HepG2 (cell line): ENCODE measurements around the gene FOXJ2. TPM values are rescaled to one million over a fixed set of nuclear protein-coding genes. Genes with fewer than 3 reads are reported as not detected.

Source experiments
- ATAC-seq: fragments of 200-7000 bp; cut with Tn5 transposase; 3 replicates; pipeline ENCODE4 v1.9.1; 2020; ENCODE audit warnings: mild to moderate bottlenecking, moderate library complexity
- BruUV-seq: library from RNA; stranded (reverse); fragments of 400-500 nt; replicated peaks from 2 replicates; lab custom pipeline; 2021; lab: Mats Ljungman, UMichigan
- CTCF ChIA-PET: fragments of 300-600 bp; formaldehyde crosslinking; extraction: SDS; loops from one replicate; lab custom pipeline; 2021; ENCODE audit warnings: low total read pairs, inconsistent platforms, low intra/inter-chr PET ratio; lab: Yijun Ruan, JAX
- POLR2A ChIA-PET: fragments of 350-600 bp; sonication (Branson Sonifier 250); formaldehyde crosslinking; loops from one replicate; lab custom pipeline; 2020; ENCODE audit warnings: antibody characterized with exemption, inconsistent platforms; lab: Yijun Ruan, JAX
- DNase-seq: peaks from one replicate; pipeline ENCODE4 v3.0.0-alpha.2; 2015; ENCODE audit warnings: low spot score
- FAIRE-seq: peaks from 3 replicates; lab custom pipeline; 2011; peaks lifted over from hg19 to GRCh38; lab: Jason Lieb, UNC
- H2AFZ ChIP-seq: one replicate; pipeline ENCODE4 v1.6.1; 2011; ENCODE audit warnings: low read length, inconsistent platforms
- H3K27ac ChIP-seq: fragments of 300-600 bp; 3 replicates; pipeline ENCODE4 v1.8.0; 2011; ENCODE audit warnings: mixed run types, mild to moderate bottlenecking, mixed read lengths, low read length, inconsistent platforms; ENCODE audit not compliant: insufficient read depth; ENCODE audit errors: extremely low read length
- H3K27me3 ChIP-seq, 2 experiments: fragments of 200-600 bp in 1 of 2; 2 replicates in 1 of 2; 3 replicates in 1 of 2; pipeline versions ENCODE4 v1.6.0 to v1.8.0; 2011; ENCODE audit warnings: low read length in 2 of 2, mild to moderate bottlenecking in 2 of 2, moderate library complexity in 2 of 2, inconsistent platforms in 1 of 2; ENCODE audit not compliant: insufficient read depth in 2 of 2, control insufficient read depth in 1 of 2
- H3K36me3 ChIP-seq, 2 experiments: fragments of 200-600 bp in 1 of 2; replicated peaks in 1 of 2; 2 replicates in 1 of 2; 3 replicates in 1 of 2; pipeline versions ENCODE4 v1.5.1 to v1.8.0; 2011; ENCODE audit warnings: low read length in 2 of 2, inconsistent platforms in 1 of 2; ENCODE audit not compliant: insufficient read depth in 2 of 2, control insufficient read depth in 1 of 2
- H3K4me1 ChIP-seq: 2 replicates; pipeline ENCODE4 v1.5.1; 2012; ENCODE audit warnings: low read length, inconsistent platforms; ENCODE audit not compliant: insufficient read depth
- H3K4me2 ChIP-seq: 2 replicates; pipeline ENCODE4 v1.6.0; 2011; ENCODE audit warnings: low read depth, low read length, inconsistent platforms
- H3K4me3 ChIP-seq, 3 experiments: fragments of 200-600 bp in 1 of 3; sonication (generic), shearing (Covaris generic) in 1 of 3; replicated peaks in 1 of 3; 2 replicates each; pipeline ENCODE4 v1.5.1; 2011 to 2016; ENCODE audit warnings: low read length in 3 of 3, inconsistent platforms in 2 of 3, low read depth in 2 of 3, mild to moderate bottlenecking in 2 of 3, control low read depth in 1 of 3, mixed read lengths in 1 of 3; ENCODE audit not compliant: insufficient read depth in 1 of 3
- H3K79me2 ChIP-seq: one replicate; pipeline ENCODE4 v1.6.1; 2011; ENCODE audit warnings: low read length, inconsistent platforms; ENCODE audit not compliant: insufficient read depth
- H3K9ac ChIP-seq: 2 replicates; pipeline ENCODE4 v1.6.0; 2011; ENCODE audit warnings: mild to moderate bottlenecking, low read depth, low read length, inconsistent platforms; ENCODE audit not compliant: insufficient read depth
- H3K9me3 ChIP-seq: 2 replicates; pipeline ENCODE4 v1.5.1; 2012; ENCODE audit warnings: mild to moderate bottlenecking, low read length
- H4K20me1 ChIP-seq: 2 replicates; pipeline ENCODE4 v1.6.0; 2011; ENCODE audit warnings: inconsistent platforms, mild to moderate bottlenecking, low read length, moderate library complexity; ENCODE audit not compliant: insufficient read depth
- ARID2 ChIP-seq: sonication (generic); formaldehyde crosslinking; IDR thresholded peaks from 2 replicates; pipeline ENCODE4 v1.8.1; 2022; ENCODE audit warnings: mild to moderate bottlenecking, missing genetic modification reagents, borderline replicate concordance
- ARID5B ChIP-seq: IDR thresholded peaks from 2 replicates; pipeline ENCODE4 v1.4.0; 2020; ENCODE audit warnings: mild to moderate bottlenecking, missing genetic modification reagents
- DPF2 ChIP-seq: sonication (generic); formaldehyde crosslinking; IDR thresholded peaks from 2 replicates; pipeline ENCODE4 v1.4.0; 2020; ENCODE audit warnings: mild to moderate bottlenecking, low read depth, missing genetic modification reagents, borderline replicate concordance
- FOXJ3 ChIP-seq: sonication (generic); formaldehyde crosslinking; IDR thresholded peaks from 2 replicates; pipeline ENCODE4 v1.4.0; 2020; ENCODE audit warnings: missing genetic modification reagents, mild to moderate bottlenecking, borderline replicate concordance
- GATAD2A ChIP-seq: IDR thresholded peaks from 2 replicates; pipeline ENCODE4 v1.6.1; 2016
- KDM2A ChIP-seq: sonication (generic); formaldehyde crosslinking; IDR thresholded peaks from 2 replicates; pipeline ENCODE4 v1.4.0; 2020; ENCODE audit warnings: low read depth, missing genetic modification reagents, borderline replicate concordance
- KLF15 ChIP-seq: sonication (generic); formaldehyde crosslinking; IDR thresholded peaks from 2 replicates; pipeline ENCODE4 v1.8.1; 2023; ENCODE audit warnings: borderline replicate concordance, mild to moderate bottlenecking, inconsistent platforms, missing genetic modification reagents, mixed read lengths
- MTA3 ChIP-seq: sonication (generic); formaldehyde crosslinking; IDR thresholded peaks from 2 replicates; pipeline ENCODE4 v1.4.0; 2020; ENCODE audit warnings: missing genetic modification reagents
- NR2F2 ChIP-seq: IDR thresholded peaks from 2 replicates; pipeline ENCODE4 v1.6.1; 2012; ENCODE audit warnings: low read depth, inconsistent platforms, borderline replicate concordance
- RELA ChIP-seq: sonication (generic); formaldehyde crosslinking; IDR thresholded peaks from 2 replicates; pipeline ENCODE4 v1.4.0; 2020; ENCODE audit warnings: missing genetic modification reagents
- RXRB ChIP-seq: IDR thresholded peaks from 2 replicates; pipeline ENCODE4 v1.6.1; 2016; ENCODE audit warnings: borderline replicate concordance, missing genetic modification reagents, missing compliant biosample characterization
- SCMH1 ChIP-seq: sonication (generic); formaldehyde crosslinking; IDR thresholded peaks from 2 replicates; pipeline ENCODE4 v1.9.0; 2021; ENCODE audit warnings: missing genetic modification reagents, mild to moderate bottlenecking, borderline replicate concordance
- TEAD3 ChIP-seq: optimal IDR thresholded peaks from 2 replicates; pipeline ENCODE3; 2016; ENCODE audit warnings: borderline replicate concordance
- THAP9 ChIP-seq: sonication (generic); formaldehyde crosslinking; IDR thresholded peaks from 2 replicates; pipeline ENCODE4; 2020; ENCODE audit warnings: missing genetic modification reagents, mild to moderate bottlenecking, borderline replicate concordance
- ZFP36 ChIP-seq: fragments of 150-350 bp; IDR thresholded peaks from 2 replicates; pipeline ENCODE4 v1.6.1; 2018; ENCODE audit warnings: borderline replicate concordance, low read length, low read depth; ENCODE audit not compliant: partially characterized antibody
- ZNF274 ChIP-seq: sonication (generic); formaldehyde crosslinking; IDR thresholded peaks from 2 replicates; pipeline ENCODE4 v1.5.1; 2020; ENCODE audit warnings: mild to moderate bottlenecking, missing genetic modification reagents
- ZNF672 ChIP-seq: sonication (generic); formaldehyde crosslinking; IDR thresholded peaks from 2 replicates; pipeline ENCODE4 v1.8.1; 2022; ENCODE audit warnings: missing genetic modification reagents
- in situ Hi-C: cut with HindIII; loops from 2 replicates; pipeline ENCODE4 v1.10.0; 2017; ENCODE audit warnings: low pct_unique_long_range_greater_than_20kb; ENCODE audit not compliant: extremely low pct_ligation_motif_present
- intact Hi-C: fragments of 100-400 bp; cut with micrococcal nuclease; formaldehyde crosslinking; loops from one replicate; pipeline ENCODE4 v1.10.0; 2022; ENCODE audit not compliant: unreplicated experiment
- polyA plus RNA-seq, 8 experiments: library from polyadenylated mRNA; depleted of rRNA in 3 of 8; stranded (reverse) in 7 of 8; unstranded in 1 of 8; fragments of >200 nt; fragmentation: Illumina TruSeq in 4 of 8; extraction: Trizol in 4 of 8; gene quantifications; 2 replicates each; pipeline versions ENCODE4 v1.2.1 to v1.2.3, GENCODE V29; 2011 to 2016; ENCODE audit warnings: low read depth in 4 of 8, missing spikeins in 1 of 8, mixed read lengths in 1 of 8; ENCODE audit not compliant: insufficient read depth in 1 of 8
- total RNA-seq, 5 experiments: library from RNA; depleted of rRNA; stranded (reverse); fragments of >200 nt; fragmentation: Illumina TruSeq; extraction: Trizol; gene quantifications; 2 replicates each; pipeline ENCODE4 v1.2.3, GENCODE V29; 2016; ENCODE audit warnings: low read depth in 1 of 5

The FOXJ2 gene
- total and polyA plus RNA-seq, 2 of the 13 experiments (the other 11 are each of a cell fraction or from before 2014, with no cell fraction given): 2.2 to 2.9 TPM

- TF ChIP-seq THAP9 (CRISPR knock-in tag) (no peak), ARID2 (no peak), FOXJ3 (CRISPR knock-in tag) (no peak), ZFP36 (no peak), KDM2A (CRISPR knock-in tag) (0 out of 2 replicates have a peak, but pooled peaks have one; percentile 28), TEAD3 (CRISPR knock-in tag) (no peak)
Measured at GRCh38 chr12:8033153-8034044, 883 bp downstream of the FOXJ2 start (continued).

GRCh38 chr12:8034802-8035201 lies 2.3 kb downstream of the FOXJ2 start:
- H3K4me3 ChIP-seq: peak overlapping the region in 2 of 3 experiments; percentile 15 to 87; a peak in 1 of 6 replicates
- intact Hi-C loops (loop anchor here (5.0 kb wide), 1 partner anchor 47 kb away; the partner anchor contains the start of gene NECAP1), in situ Hi-C loops (no loop called here)
- peaks cover 3% of the 10 kb centered on the region in 2 experiments; a peak in 2 of 5 replicates for H3K36me3 ChIP-seq
- no peak for FAIRE-seq
- ATAC-seq: no peak
- peaks cover 67% of the 10 kb centered on the region for H3K4me1 ChIP-seq
- ChIA-PET POLR2A (no interaction called here), CTCF (no interaction called here)
- no TSS peak for BruUV-seq
- no peaks in the 10 kb centered on the region for H3K9me3 ChIP-seq
- H4K20me1 ChIP-seq: no peaks in the 10 kb centered on the region
- H3K27ac ChIP-seq: no peak overlapping the region
- no peaks in the 10 kb centered on the region for H3K79me2 ChIP-seq
- peak overlapping the region; percentile 4; the same call in 1 of the 2 replicates for H3K9ac ChIP-seq
- H3K27me3 ChIP-seq: no peaks in the 10 kb centered on the region; a peak in 1 of 5 replicates
- no peak for DNase-seq
- H2AFZ ChIP-seq: no peak overlapping the region
- H3K4me2 ChIP-seq: peak overlapping the region; percentile 91
- TF ChIP-seq ZNF274: no peak
- no peak for TF ChIP-seq NR2F2
- no peak for TF ChIP-seq DPF2 (CRISPR knock-in tag)
- TF ChIP-seq RXRB (CRISPR knock-in tag): no peak
- TF ChIP-seq GATAD2A (CRISPR knock-in tag): no peak
- TF ChIP-seq KLF15 (CRISPR knock-in tag): no peak
- TF ChIP-seq ARID5B (CRISPR knock-in tag): no peak
- TF ChIP-seq SCMH1 (CRISPR knock-in tag): no peak
- no peak for TF ChIP-seq RELA (CRISPR knock-in tag)
- TF ChIP-seq ZNF672 (CRISPR knock-in tag): no peak
- TF ChIP-seq MTA3 (CRISPR knock-in tag): no peak
